Measurements from ENCODE around the gene SPATA20. TPM values are rescaled to one million over a fixed set of nuclear protein-coding genes. Genes with fewer than 3 reads are reported as not detected.

SPATA20 gene
- polyA plus RNA-seq, 1 donor, result 34.9 TPM

- no peak for DNase-seq
Observed at GRCh38 chr17:50596191-50597037, 49.4 kb downstream of the SPATA20 start.

- no peak for DNase-seq
Observed at GRCh38 chr17:50598487-50598886, 51.5 kb downstream of the SPATA20 start.

GRCh38 chr17:50599606-50600005, 52.6 kb downstream of the SPATA20 start:
- no peak for DNase-seq

GRCh38 chr17:50601823-50602375, 54.9 kb downstream of the SPATA20 start:
- no peak for DNase-seq

- no peak for DNase-seq
Observed at GRCh38 chr17:50602836-50603235, 55.9 kb downstream of the SPATA20 start.

GRCh38 chr17:50603340-50603739, 56.4 kb downstream of the SPATA20 start:
- no peak for DNase-seq

GRCh38 chr17:50604513-50604912, 57.5 kb downstream of the SPATA20 start:
- DNase-seq, result peak; percentile 77

GRCh38 chr17:50605429-50605828, 58.5 kb downstream of the SPATA20 start:
- DNase-seq, result no peak

Other genes starting within 250 kb of the SPATA20 start
- 19.5 TPM for gene XYLT2, start 201.0 kb upstream of the SPATA20 start, polyA plus RNA-seq (ENCODE audit: insufficient read length)
- 68.6 TPM for gene MRPL27, start 174.0 kb upstream of the SPATA20 start, polyA plus RNA-seq (ENCODE audit: insufficient read length)
- gene EME1, start 173.9 kb upstream of the SPATA20 start, polyA plus RNA-seq (ENCODE audit: insufficient read length), result 14.0 TPM
- gene LRRC59, start 149.7 kb upstream of the SPATA20 start, polyA plus RNA-seq (ENCODE audit: insufficient read length), result 60.3 TPM
- gene ACSF2, start 121.0 kb upstream of the SPATA20 start, polyA plus RNA-seq (ENCODE audit: insufficient read length), result 122 TPM
- gene CHAD, start 78.3 kb upstream of the SPATA20 start, polyA plus RNA-seq (ENCODE audit: insufficient read length), result 4.0 TPM
- 57.6 TPM for gene RSAD1, start 68.3 kb upstream of the SPATA20 start, polyA plus RNA-seq (ENCODE audit: insufficient read length)
- 3.0 TPM for gene MYCBPAP, start 38.7 kb upstream of the SPATA20 start, polyA plus RNA-seq (ENCODE audit: insufficient read length)
- gene EPN3, start 14.4 kb upstream of the SPATA20 start, polyA plus RNA-seq (ENCODE audit: insufficient read length), result 9.5 TPM
- gene CACNA1G, start 13.5 kb downstream of the SPATA20 start, polyA plus RNA-seq (ENCODE audit: insufficient read length), result 7.9 TPM
- gene ABCC3, start 87.7 kb downstream of the SPATA20 start, polyA plus RNA-seq (ENCODE audit: insufficient read length), result 11.8 TPM
- 49.9 TPM for gene ANKRD40, start 160.7 kb downstream of the SPATA20 start, polyA plus RNA-seq (ENCODE audit: insufficient read length)
- 817 TPM for gene LUC7L3, start 172.4 kb downstream of the SPATA20 start, polyA plus RNA-seq (ENCODE audit: insufficient read length)
- gene ANKRD40CL, start 220.3 kb downstream of the SPATA20 start, polyA plus RNA-seq (ENCODE audit: insufficient read length), result 0.48 TPM